Measurements from ENCODE around the gene ZP4.

Gene ZP4, protein sequence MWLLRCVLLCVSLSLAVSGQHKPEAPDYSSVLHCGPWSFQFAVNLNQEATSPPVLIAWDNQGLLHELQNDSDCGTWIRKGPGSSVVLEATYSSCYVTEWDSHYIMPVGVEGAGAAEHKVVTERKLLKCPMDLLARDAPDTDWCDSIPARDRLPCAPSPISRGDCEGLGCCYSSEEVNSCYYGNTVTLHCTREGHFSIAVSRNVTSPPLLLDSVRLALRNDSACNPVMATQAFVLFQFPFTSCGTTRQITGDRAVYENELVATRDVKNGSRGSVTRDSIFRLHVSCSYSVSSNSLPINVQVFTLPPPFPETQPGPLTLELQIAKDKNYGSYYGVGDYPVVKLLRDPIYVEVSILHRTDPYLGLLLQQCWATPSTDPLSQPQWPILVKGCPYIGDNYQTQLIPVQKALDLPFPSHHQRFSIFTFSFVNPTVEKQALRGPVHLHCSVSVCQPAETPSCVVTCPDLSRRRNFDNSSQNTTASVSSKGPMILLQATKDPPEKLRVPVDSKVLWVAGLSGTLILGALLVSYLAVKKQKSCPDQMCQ

GRCh38 chr1:237890822-237891221, at the start of gene ZP4:
ZP4 (minus strand) TSS chr1:237890922; CDS start chr1:237890635, 287 bp downstream.
- no peak for DNase-seq

DNA sequence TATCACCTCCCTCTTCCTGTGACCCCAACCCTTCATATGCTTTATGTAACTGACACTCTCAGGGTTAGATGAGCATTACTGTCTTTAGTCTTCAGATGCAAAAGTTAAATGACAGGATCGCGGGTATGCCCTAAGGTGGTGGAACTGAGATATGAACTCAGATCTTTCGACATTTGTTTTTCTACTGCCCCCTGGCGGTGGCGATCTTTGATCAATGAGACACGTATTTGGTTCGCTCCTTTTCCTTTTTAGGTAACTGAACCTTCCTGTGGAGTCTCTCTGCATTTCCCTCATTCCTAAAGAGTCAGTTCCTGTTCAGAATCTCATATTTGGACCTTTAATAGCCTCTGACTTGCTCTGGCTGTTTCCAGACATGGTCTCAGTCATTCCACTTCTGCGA, 47.8 kb upstream of the ZP4 start:
- DNase-seq = no peak

DNA sequence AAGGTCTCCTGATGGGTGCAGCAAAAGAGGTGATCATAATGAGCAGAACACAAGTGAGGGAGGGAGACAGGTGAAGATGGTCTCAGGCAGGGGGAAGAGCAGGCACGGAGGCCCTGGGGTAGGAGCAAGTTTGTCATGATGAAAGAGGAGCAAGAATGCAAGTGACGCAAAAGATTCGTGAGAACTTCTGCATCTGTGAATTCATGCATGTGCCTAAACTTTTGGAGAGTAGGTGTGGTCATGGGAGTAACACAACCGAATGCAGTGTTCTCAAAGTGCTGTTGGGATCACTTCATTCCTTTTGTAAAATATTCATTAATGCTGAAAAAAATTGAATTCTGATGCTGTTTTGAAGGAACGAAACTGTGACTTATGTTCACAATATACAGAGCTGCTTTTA, 47.3 kb upstream of the ZP4 start:
- no peak for DNase-seq

- no peak for DNase-seq
Measured at GRCh38 chr1:237932816-237933215, 42.1 kb upstream of the ZP4 start.

DNA sequence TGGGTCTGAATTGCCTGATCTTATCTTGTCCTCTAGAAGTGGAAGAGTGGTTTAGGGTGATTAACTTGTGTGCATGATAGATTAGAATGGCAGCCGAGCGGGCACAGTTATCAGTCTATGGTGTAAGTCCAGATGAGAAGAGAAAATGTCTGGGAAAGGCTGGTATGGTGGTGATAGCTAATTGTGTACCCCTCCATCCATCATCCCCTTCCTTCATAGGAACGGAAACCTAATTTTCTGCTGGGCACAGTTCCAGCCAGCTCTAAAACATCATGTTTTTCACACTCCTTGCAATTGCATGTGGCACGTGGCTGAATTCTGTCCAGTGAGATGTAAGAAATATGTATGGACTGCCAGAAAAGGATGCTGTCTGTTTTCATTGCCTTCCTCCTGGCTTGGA, 40.9 kb upstream of the ZP4 start:
- DNase-seq = no peak

DNA sequence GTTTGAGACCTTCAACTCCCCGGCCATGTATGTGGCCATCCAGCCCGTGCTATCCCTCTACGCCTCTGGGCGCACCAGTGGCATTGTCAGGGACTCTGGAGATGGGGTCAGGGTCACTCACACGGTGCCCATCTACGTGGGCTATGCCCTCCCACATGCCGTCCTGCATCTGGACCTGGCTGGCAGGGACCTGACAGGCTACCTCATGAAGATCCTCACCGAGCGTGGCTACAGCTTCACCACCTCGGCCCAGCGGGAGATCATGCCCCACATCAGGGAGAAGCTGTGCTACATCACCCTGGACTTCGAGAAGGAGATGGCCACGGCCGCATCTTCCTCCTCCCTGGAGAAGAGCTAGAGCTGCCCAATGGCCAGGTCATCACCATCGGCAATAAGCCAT, 36.5 kb upstream of the ZP4 start:
- no peak for DNase-seq

DNA sequence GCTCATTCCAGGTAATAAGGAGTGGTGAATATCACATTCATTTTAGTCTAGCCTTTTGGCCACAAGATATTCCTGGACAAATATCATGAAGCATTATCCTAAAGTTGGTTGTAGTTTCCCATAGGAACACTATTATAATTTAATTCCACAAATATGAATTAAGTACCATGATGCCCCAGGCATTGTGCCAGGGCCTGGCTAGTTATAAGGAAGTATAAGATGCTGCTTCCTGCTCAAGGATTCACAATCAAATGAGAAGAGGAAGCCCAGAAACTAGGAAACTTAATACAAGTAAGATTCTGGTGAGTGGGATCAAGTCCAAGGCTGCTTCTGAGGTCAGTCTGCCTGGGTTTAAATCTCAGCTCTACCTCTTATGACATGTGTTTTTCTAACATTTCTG, 30.6 kb upstream of the ZP4 start:
- DNase-seq = no peak

GRCh38 chr1:237913345-237913744, 22.6 kb upstream of the ZP4 start:
- DNase-seq = no peak

DNA sequence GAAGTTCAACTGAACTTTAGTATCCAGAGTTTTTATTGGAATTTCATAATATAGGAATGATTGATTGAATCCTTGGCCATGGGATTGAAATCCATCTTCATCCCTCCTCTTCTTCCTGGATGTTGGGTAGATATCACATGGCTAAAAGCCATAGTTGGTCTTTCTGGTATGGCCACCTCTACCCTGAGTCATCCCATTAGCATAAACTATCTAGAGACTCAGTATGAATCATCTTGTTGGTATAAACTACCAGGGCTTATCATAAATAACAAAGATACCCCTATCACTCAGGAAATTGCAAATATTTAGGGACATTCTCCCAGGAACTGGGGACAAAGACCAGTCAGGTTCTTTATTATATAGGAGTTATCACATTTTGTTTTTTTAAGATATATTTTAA, 21.2 kb upstream of the ZP4 start:
- no peak for DNase-seq

DNA sequence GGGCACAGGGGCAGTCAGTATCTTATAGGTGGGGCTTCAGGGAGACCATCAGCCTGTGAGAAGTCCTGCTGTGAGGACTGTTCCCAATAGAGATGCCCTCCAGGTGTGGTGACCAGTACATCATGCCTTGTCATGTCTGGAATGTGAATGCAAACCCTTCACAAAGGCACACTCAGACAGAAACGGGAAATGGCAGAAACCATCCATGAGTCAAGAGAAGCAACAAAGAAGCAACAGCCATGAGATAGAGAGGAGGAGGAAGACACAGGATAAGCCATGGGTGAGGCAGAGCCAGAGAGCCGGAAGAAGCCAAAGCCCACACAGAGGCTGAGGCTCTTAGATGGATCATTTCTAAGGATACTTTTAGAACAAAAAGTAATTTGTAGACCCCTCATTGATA, 20.1 kb upstream of the ZP4 start:
- DNase-seq = no peak

DNA sequence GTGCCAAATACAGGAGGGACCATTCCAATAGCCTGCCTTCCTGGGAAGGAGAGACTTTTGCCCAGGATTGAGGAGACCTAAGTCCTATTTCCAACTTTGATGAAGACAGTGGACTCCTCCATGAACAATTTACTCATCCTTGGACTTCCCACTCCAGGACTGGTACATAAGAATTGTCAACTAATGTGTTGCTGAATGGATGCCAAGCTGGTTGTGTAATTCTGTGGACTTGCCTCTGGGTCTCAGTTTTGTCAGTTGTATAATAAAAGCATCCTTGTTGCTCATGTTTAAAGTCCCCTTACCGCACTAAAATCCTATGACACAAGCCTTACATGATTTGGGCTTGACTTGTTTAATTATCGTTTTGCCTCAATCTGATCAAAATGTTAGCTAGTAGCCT, 13.2 kb upstream of the ZP4 start:
- no peak for DNase-seq

GRCh38 chr1:237902960-237903743, 12.4 kb upstream of the ZP4 start:
- DNase-seq = no peak

- peak; percentile 5 for DNase-seq
Measured at GRCh38 chr1:237901299-237901934, 10.7 kb upstream of the ZP4 start.

GRCh38 chr1:237895630-237896029, 4.9 kb upstream of the ZP4 start:
- DNase-seq = no peak

DNA sequence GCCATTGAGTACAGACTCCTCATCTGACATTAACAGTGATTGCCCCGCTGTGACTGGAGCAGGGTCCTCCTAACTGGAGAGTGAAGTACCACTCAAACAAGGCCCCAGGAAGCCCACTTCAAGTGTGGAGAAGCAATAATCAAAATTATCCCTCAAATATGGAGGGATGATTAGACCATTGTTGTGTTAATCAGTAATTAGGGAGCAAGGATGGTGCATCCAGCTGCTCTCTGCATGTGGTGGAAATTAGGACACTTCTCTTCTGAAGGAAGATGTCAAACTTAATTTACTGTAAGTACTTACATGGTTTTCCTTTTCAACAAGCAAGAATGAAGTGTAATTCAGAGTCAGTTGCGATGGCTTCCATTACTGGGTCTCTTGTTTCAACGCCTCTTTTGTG, 3.4 kb upstream of the ZP4 start:
- DNase-seq = no peak

DNA sequence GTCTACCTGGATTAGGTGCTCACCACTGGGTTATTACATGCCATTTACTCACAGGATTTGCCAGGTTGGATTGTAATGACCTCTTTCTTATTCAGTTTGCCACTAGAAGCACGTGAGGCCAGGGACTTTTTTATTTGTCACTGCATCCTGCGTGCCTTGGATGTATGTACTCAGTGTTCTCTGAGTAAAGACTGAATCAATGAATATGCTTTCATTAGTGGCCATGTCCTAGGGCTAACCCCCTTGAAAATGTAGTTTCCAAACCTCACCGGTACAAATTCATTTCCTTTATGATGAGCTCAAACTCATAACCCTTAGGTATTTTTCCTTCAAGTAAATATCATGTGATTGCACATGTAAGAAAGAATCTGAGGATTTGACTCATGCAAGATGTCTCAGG, 1.3 kb upstream of the ZP4 start:
- no peak for DNase-seq

DNA sequence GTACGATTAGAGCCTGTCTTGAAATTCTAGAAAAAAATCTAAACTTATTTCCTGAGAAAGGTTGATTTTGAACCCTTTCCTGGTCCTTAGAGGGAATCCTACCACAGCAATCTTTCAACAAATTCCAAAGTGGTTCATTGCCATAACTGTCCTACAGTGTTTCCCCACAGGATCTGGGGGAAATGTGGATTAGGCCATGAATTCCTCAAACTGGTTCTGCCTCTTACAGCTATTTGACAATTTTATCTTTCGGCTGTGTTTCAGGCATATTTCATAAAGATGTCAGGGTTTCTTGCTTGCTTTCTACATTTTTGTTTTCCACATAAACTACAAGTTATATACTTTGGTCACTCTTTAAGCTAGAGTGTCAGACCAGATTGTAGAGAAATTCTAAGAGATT, 544 bp upstream of the ZP4 start:
- no peak for DNase-seq

DNA sequence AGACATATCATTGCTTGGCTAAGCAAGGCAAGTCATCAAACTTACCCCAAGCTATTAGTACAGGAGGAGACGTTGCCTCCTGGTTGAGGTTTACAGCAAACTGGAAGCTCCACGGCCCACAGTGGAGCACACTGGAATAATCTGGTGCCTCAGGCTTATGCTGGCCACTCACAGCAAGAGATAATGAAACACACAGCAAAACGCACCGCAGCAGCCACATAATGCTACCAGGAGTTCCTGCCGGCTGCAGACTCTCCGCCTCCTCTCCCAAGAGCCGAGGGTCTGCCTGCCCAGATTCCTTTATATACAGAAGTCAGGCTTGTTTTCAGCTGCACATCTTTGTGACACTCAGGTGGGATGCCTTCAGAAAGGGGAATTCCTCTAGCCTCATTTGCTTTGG, 306 bp downstream of the ZP4 start:
- DNase-seq = no peak

- DNase-seq = no peak
Measured at GRCh38 chr1:237888143-237888542, 2.6 kb downstream of the ZP4 start.

- DNase-seq = no peak
Measured at GRCh38 chr1:237887542-237887941, 3.2 kb downstream of the ZP4 start.

DNA sequence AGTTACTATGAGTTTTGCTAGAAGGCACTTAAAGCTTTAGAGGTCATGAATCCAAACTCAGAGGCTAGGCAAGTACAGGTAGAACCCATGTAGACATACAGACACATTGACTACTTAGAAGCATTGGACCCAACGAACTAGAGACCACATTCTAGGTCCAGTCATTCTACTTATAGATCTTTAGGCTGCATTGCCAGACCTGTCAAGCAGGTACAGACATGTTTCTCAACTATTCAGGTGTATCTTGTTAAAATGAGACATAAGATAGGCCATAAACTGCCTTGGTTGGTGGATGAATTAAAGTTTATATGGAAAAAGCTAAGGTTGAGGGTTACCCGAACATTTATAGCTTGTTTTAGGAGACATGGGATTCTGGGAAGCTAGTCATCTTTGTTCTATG, 6.5 kb downstream of the ZP4 start:
- no peak for DNase-seq

GRCh38 chr1:237879195-237879594, 11.5 kb downstream of the ZP4 start:
- DNase-seq = no peak

- no peak for DNase-seq
Measured at GRCh38 chr1:237878406-237878805, 12.3 kb downstream of the ZP4 start.

DNA sequence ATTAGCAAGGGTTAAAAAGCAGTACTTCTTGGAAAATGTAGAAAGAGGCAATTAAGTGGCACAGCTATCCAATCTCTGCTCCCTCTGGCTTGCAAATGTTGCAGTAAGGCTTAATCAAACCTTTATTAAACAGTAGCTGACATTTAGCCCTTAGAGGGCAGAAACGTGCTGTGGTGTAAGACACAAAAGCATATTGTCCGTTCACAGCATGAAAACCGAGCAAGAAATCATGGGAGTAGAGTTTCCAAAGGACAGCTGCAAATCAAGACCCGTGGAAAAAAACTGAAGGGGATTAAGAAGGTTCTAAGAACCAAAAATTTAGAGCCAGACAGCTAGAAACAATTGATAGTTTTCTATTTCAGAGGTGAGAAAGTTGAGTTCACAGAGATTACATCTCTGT, 13.1 kb downstream of the ZP4 start:
- DNase-seq = no peak

Measured in midbrain (tissue), 1 donor.